GM21576 (cell line): ENCODE results near the gene CDK6.
A peak's percentile ranks its signal among the peaks of the same experiment; 100 is the strongest.

Source experiments
- ATAC-seq: cut with Tn5 transposase; IDR thresholded peaks from one replicate; pipeline ENCODE4 v1.9.1; 2021; ENCODE audit warnings: mild to moderate bottlenecking, moderate library complexity; ENCODE audit not compliant: unreplicated experiment

The CDK6 gene

GRCh38 chr7:92794831-92795230 lies 41.5 kb downstream of the CDK6 start:
- ATAC-seq = no peak

GRCh38 chr7:92794391-92794790 lies 42.0 kb downstream of the CDK6 start:
- ATAC-seq = no peak

- ATAC-seq = no peak
These were observed 42.6 kb downstream of the CDK6 start for GRCh38 chr7:92793656-92794205.

GRCh38 chr7:92790992-92791391 lies 45.4 kb downstream of the CDK6 start:
- ATAC-seq = no peak

GRCh38 chr7:92788559-92789183 lies 47.7 kb downstream of the CDK6 start:
- no peak for ATAC-seq

GRCh38 chr7:92785923-92786322 lies 50.5 kb downstream of the CDK6 start:
- ATAC-seq = no peak

- ATAC-seq = no peak
These were observed 51.4 kb downstream of the CDK6 start for GRCh38 chr7:92784935-92785334.

GRCh38 chr7:92783260-92784201 lies 52.8 kb downstream of the CDK6 start:
- ATAC-seq = no peak

GRCh38 chr7:92782855-92783254 lies 53.5 kb downstream of the CDK6 start:
- no peak for ATAC-seq

GRCh38 chr7:92782236-92782635 lies 54.1 kb downstream of the CDK6 start:
- ATAC-seq = no peak

GRCh38 chr7:92781117-92781720 lies 55.2 kb downstream of the CDK6 start:
- no peak for ATAC-seq

GRCh38 chr7:92778972-92779371 lies 57.4 kb downstream of the CDK6 start:
- ATAC-seq = peak; percentile 77

GRCh38 chr7:92777993-92778392 lies 58.4 kb downstream of the CDK6 start:
- ATAC-seq = no peak

GRCh38 chr7:92773808-92774207 lies 62.6 kb downstream of the CDK6 start:
- no peak for ATAC-seq

GRCh38 chr7:92769844-92770243 lies 66.5 kb downstream of the CDK6 start:
- no peak for ATAC-seq

- ATAC-seq = peak; percentile 16
These were observed 67.0 kb downstream of the CDK6 start for GRCh38 chr7:92769394-92769699.

- ATAC-seq = peak; percentile 84
These were observed 67.6 kb downstream of the CDK6 start for GRCh38 chr7:92768501-92769393.

- ATAC-seq = no peak
These were observed 68.9 kb downstream of the CDK6 start for GRCh38 chr7:92767437-92767836.

GRCh38 chr7:92766461-92767003 lies 69.8 kb downstream of the CDK6 start:
- no peak for ATAC-seq

GRCh38 chr7:92765725-92766124 lies 70.6 kb downstream of the CDK6 start:
- ATAC-seq = no peak
